Frontal cortex (tissue), 4 donors: ENCODE results near the gene HSPB7. TPM values are rescaled to one million over a fixed set of nuclear protein-coding genes. Genes with fewer than 3 reads are reported as not detected.
A peak's percentile ranks its signal among the peaks of the same experiment; 100 is the strongest.
"Not testable (repeated sequence)": the region's sequence is repeated elsewhere in the genome, so short reads cannot be mapped to it uniquely, and the experiment has no call there.

Source experiments
- DNase-seq, 2 donors: peaks; one replicate each; pipeline ENCODE4 v3.0.0; 2012; ENCODE audit warnings: low spot score in 2 of 2
- FAIRE-seq: peaks from 2 replicates; lab custom pipeline; 2012; peaks lifted over from hg19 to GRCh38; lab: Jason Lieb, UNC
- total RNA-seq: library from RNA; depleted of rRNA; stranded (reverse); fragments of >200 nt; gene quantifications from one replicate; pipeline ENCODE4 v1.2.3, GENCODE V29; 2014
- donor health status: control.
- donor health status: control.
- donor health status: control.

The HSPB7 gene
- not detected for total RNA-seq

DNA sequence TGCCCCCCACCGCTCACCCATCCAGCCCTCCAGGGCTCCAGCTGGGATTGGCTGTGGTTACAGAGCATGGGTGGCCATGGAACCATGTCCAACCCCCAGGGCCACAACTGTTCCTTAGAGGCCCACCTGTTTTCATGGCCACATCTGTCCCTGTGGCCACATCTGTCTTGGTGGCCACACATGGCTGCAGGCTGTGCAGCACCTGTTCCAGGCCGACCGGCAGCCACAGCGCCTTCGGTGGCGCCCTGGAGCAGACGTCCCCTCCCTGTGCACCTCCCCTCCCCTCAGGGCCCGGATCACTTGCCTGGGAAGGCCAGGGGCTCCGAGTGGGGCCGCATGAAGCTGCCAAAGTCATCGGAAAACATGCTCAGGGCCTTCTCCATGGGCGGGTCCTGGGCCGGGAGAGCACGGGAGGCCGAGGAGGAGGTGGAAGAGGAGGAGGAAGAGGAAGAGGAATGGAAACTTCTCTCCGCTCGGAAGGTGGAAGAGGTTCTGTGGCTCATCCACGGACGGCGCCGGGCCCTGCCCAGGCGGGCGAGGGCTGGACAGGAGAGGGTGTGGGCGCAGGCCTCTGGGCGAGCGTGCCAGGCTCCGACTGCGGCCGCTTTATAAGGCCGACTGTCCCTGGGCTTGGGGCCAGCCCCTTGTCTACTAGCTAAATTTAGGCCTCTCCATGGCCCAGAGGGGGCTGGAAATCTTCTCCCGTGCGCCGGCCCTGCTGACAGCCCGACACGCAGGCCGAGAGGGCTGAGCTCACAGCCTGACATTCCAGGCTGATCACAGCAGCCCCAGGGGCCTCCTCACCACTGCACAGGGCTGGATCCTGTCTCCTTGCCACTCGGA lies at the start of gene HSPB7:
HSPB7 (minus strand) TSS at position 583 of the 843 bp plus-strand sequence; CDS start at position 503, 80 bp downstream.
- FAIRE-seq (no peak), DNase-seq (no peak)

- DNase-seq (peak in 1 of 2 donors; percentile 60), FAIRE-seq (no peak)
These were observed 49.4 kb upstream of the HSPB7 start for GRCh38 chr1:16067127-16067768.

- no peak for DNase-seq
- no peak for FAIRE-seq
These were observed 48.4 kb upstream of the HSPB7 start for GRCh38 chr1:16066245-16066644.

- FAIRE-seq (no peak), DNase-seq (no peak)
These were observed 47.4 kb upstream of the HSPB7 start for GRCh38 chr1:16065269-16065576.

- FAIRE-seq (no peak), DNase-seq (no peak)
These were observed 46.9 kb upstream of the HSPB7 start for GRCh38 chr1:16064536-16065268.

- no peak for FAIRE-seq
- DNase-seq: no peak
These were observed 46.1 kb upstream of the HSPB7 start for GRCh38 chr1:16063921-16064320.

- DNase-seq (no peak), FAIRE-seq (no peak)
These were observed 45.5 kb upstream of the HSPB7 start for GRCh38 chr1:16063226-16063829.

DNA sequence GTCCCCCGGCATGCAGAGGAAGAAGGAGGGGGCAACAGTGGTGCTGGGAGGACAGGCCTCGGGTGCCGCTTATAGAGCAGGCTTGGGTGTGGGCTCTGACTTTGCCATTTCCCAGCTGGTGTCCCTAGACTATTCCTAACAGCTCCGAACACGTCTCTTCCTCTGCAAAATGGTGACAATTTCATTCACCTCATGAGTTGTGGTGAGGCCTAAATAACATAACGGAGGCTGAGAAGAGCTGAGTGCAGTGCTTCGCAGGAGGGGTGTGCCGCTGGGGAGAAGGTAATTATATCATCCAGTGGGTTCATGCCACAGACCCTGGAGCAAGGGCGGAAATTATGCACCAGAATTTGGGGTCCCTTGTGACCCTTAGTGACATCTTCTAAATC lies 44.8 kb upstream of the HSPB7 start:
- not testable (repeated sequence) for FAIRE-seq, DNase-seq

DNA sequence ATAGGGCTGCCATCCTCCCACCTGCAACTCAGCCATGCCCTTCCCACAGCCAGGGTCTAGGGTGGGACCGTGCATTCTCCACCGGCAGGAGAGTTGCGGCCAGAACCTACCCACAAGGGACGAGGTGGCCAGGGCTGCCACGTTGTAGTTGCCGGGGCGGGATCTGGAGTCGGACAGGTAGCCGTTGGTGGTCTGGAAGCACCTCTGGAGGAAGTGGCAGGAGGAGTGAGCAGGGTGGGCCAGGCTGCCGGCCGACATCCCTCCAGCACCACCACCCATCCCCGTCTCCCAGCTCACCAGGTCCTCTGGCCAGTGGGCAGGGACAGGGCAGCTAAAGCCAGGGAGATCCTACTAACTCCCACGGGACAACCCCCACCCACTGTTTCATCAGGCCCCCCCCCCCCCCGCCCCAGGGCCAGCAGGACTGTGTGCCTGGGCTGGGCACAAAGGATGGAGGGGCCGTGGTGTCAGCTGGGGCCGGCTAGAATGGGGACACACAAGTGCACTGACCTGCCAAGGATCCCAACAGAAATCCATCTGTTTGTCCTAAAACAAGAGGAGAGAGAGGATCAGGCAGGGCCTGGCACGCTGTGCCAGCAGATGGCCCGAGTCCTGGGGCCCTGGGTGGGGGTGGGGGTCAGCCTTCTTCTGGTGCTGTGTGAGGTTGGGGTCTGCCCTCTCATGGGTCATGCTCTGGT lies 44.3 kb upstream of the HSPB7 start:
- FAIRE-seq, DNase-seq: not testable (repeated sequence)

DNA sequence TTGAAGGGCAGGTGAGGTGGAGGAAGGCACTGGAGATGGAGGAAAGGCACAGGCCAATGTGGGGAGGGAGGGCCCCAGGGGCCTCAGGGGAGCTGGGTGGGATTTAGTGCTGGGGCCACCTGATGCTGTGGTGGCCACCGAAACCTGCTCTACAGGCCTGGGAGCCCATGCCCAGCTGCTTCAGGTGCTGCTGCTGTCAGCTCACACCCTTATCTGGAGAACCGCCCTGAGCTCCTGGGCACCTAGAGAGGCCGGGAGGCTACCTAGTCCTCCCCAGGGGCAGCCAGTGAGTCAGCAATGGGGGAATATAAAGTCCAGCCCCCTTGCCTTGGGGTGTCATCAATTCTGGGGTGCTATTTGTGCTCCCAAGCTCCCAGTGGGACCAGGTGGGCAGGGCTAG lies 43.4 kb upstream of the HSPB7 start:
- no peak for FAIRE-seq
- no peak for DNase-seq

GRCh38 chr1:16058394-16059120 lies 40.7 kb upstream of the HSPB7 start:
- FAIRE-seq, DNase-seq: not testable (repeated sequence)

- not testable (repeated sequence) for FAIRE-seq, DNase-seq
These were observed 39.6 kb upstream of the HSPB7 start for GRCh38 chr1:16057314-16057915.

DNA sequence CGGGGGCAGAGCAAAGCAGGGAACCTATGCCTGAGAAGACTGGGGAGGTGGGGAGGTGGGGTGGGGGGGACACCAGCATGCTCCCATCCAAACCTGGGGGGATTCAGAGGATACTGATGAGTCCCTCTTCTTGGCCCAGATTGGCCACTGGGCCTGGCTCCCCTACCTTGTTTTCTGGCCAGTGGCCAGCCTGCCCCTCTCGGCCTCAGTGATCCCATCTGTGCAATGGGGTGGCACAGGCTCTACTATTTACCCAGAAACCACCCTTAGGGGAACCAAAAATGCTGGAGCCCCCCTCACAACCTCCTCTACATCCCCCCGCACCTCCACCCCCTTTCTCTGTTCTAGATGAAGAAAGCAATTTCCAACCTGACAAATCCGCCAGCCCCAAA lies 38.7 kb upstream of the HSPB7 start:
- FAIRE-seq, DNase-seq: not testable (repeated sequence)

DNA sequence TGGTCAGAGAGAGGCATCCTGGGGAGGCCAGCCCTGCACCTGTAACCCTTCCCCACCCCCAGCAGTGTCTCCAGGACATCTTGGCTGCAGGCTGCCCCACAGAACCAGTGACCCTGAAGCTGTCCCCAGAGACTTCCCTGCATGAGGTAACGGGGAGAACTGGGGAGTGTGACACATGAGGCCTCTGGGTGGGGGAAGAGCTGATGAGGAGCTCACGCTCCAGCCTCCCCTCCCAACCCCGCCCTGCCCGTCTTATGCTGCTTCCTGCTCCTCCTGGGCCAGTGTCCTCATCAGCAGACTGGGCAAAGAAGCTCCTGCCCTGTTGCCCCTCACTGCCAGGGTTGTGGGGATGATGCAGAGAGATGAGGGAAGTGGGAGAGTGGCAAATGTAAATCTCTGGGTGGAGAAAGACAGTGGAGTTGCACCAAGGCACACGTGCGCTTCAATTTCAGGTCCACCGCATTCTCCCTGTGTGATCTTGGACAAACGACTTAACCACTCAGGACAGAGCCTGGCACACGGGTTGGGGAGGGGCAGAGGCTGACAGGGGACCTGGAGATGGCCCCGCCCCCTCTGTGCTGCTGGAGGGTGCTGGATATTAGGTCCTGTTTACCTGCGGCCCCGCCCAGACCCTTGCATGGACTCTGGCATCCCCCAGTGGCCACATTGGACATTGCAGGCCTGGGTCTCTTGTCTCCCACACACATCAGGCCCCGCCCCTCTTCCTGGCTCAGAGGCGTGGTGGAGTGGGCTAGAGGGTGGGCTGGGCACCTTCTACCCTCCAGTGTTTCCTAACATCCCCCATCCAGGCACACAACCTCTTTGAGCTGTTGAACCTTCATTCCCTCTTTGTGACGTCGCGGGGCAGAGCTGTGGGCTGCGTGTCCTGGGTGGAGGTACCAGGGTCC lies 38.0 kb upstream of the HSPB7 start:
- FAIRE-seq: no peak

DNA sequence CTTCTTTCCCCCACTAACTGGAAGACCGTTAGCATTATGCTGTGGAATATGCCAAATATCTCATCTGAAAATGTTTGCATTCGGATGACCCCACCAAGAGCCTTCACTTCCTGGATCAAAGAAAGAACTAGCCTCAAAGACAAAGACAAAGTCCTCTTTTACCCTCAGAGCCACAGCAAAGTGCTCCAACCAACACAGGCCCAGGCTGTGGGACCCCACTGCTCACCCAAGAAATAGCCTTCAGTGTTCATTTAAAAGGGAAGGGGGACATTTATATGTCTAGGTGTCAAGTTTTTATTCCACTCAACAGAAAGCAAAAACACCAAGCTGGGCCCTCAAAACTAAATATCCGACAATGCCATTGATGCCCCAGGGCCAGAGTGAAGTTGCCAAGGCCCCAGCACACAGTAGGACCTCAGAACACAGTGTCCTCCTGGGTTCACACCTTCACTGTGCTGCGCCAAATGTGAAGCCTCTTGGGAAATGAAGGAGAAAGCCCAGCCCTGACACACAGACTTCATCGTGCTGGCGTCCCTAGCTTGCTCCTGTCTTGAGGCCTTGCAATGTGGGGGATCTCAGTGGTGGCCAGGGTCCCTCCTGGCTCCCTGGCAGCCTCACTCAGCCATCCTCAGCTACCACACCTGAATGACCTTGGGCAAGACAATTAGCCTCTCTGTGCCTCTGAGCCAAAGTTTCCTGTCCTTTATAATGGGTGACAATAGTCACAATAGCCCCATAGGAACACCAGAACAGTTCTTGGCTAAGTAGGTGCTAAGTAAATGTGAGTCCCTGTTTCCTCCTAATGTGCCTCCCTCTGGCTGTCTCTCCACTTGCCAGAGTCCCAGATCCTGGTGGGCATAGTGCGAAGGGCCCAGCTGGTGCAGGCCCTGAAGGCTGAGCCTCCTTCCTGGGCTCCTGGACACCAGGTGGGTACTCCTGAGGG lies 37.0 kb upstream of the HSPB7 start:
- DNase-seq: no peak
- no peak for FAIRE-seq

More for the DNA sequence above, 38.0 kb upstream of the HSPB7 start:
- DNase-seq: peak; percentile 76 to 90

GRCh38 chr1:16053781-16054502 lies 36.1 kb upstream of the HSPB7 start:
- FAIRE-seq (no peak), DNase-seq (no peak)
